B cell (primary cell): Measurements from ENCODE around the gene NOS3.

Source experiments
- CTCF ChIP-seq: fragments of 200-600 bp; IDR thresholded peaks from one replicate; pipeline ENCODE4 v1.8.0; 2022; ENCODE audit warnings: antibody characterized with exemption, mild to moderate bottlenecking
- EZH2 ChIP-seq: IDR thresholded peaks from 2 replicates; pipeline ENCODE4 v1.6.1; 2012; ENCODE audit warnings: borderline replicate concordance, low read depth, mild to moderate bottlenecking, moderate library complexity, low read length; ENCODE audit not compliant: insufficient read depth, poor library complexity, severe bottlenecking

GRCh38 chr7:151033864-151034249, 43.0 kb downstream of the NOS3 start:
- TF ChIP-seq EZH2 (no peak), CTCF (no peak)
